ENCODE results near the gene ATP8A2. TPM values are rescaled to one million over a fixed set of nuclear protein-coding genes. Genes with fewer than 3 reads are reported as not detected.

The ATP8A2 gene
- polyA plus RNA-seq, 1 donor from 2014 or later = 11.9 TPM

GRCh38 chr13:25683056-25683455 lies 311.3 kb downstream of the ATP8A2 start:
- no peak overlapping the region for H3K4me2 ChIP-seq (ENCODE audit: low read length)
- no peaks in the 10 kb centered on the region for H3K27me3 ChIP-seq (ENCODE audit: insufficient read depth, low read depth, low read length)
- no peaks in the 10 kb centered on the region for H3F3A ChIP-seq (ENCODE audit: insufficient read depth, low read length, poor library complexity, severe bottlenecking)
- no peak overlapping the region for H3K27ac ChIP-seq (ENCODE audit: low read length)
- H2AFZ ChIP-seq (ENCODE audit: low read depth, low read length) = no peak overlapping the region
- no peaks in the 10 kb centered on the region for H3K79me2 ChIP-seq (replicated peaks; ENCODE audit: insufficient read depth, low read length)
- H3K36me3 ChIP-seq (ENCODE audit: insufficient read depth, low read length) = no peaks in the 10 kb centered on the region
- H3K9ac ChIP-seq (ENCODE audit: low read length) = no peak overlapping the region
- no peaks in the 10 kb centered on the region for H3K9me2 ChIP-seq (ENCODE audit: insufficient read depth, low read length)
- TF ChIP-seq EP300 (conservative IDR thresholded peaks at IDR 0.05; ENCODE audit: poor library complexity, severe bottlenecking) (no peak), EZH2 (IDR thresholded peaks at IDR 0.05; ENCODE audit: borderline replicate concordance, insufficient read depth, low read length, poor library complexity, severe bottlenecking) (no peak), CTCF (IDR thresholded peaks at IDR 0.05; ENCODE audit: poor library complexity, severe bottlenecking) (no peak)
- H3K9me3 ChIP-seq (ENCODE audit: low read length) = peaks cover 3% of the 10 kb centered on the region
- no peaks in the 10 kb centered on the region for H4K20me1 ChIP-seq (ENCODE audit: insufficient read depth)
- no peak overlapping the region for H3K4me3 ChIP-seq (ENCODE audit: low read length)

GRCh38 chr13:25683662-25684370 lies 312.0 kb downstream of the ATP8A2 start:
- no peak overlapping the region for H3K9ac ChIP-seq (ENCODE audit: low read length)
- peaks cover 3% of the 10 kb centered on the region for H3K9me3 ChIP-seq (ENCODE audit: low read length)
- no peaks in the 10 kb centered on the region for H4K20me1 ChIP-seq (ENCODE audit: insufficient read depth)
- H3K4me2 ChIP-seq (ENCODE audit: low read length) = no peak overlapping the region
- H3F3A ChIP-seq (ENCODE audit: insufficient read depth, low read length, poor library complexity, severe bottlenecking) = no peaks in the 10 kb centered on the region
- no peaks in the 10 kb centered on the region for H3K36me3 ChIP-seq (ENCODE audit: insufficient read depth, low read length)
- H3K27me3 ChIP-seq (ENCODE audit: insufficient read depth, low read depth, low read length) = no peaks in the 10 kb centered on the region
- H3K4me3 ChIP-seq (ENCODE audit: low read length) = no peak overlapping the region
- no peak overlapping the region for H2AFZ ChIP-seq (ENCODE audit: low read depth, low read length)
- H3K9me2 ChIP-seq (ENCODE audit: insufficient read depth, low read length) = no peaks in the 10 kb centered on the region
- no peaks in the 10 kb centered on the region for H3K79me2 ChIP-seq (replicated peaks; ENCODE audit: insufficient read depth, low read length)
- TF ChIP-seq MXI1 (conservative IDR thresholded peaks at IDR 0.05; ENCODE audit: poor library complexity, severe bottlenecking) (no peak), POLR2AphosphoS5 (IDR thresholded peaks at IDR 0.05) (no peak), RAD21 (conservative IDR thresholded peaks at IDR 0.05) (no peak), EZH2 (IDR thresholded peaks at IDR 0.05; ENCODE audit: borderline replicate concordance, insufficient read depth, low read length, poor library complexity, severe bottlenecking) (no peak), TAF1 (IDR thresholded peaks at IDR 0.05; ENCODE audit: low read depth) (no peak), SMC3 (conservative IDR thresholded peaks at IDR 0.05; ENCODE audit: poor library complexity) (no peak), CTCF (IDR thresholded peaks at IDR 0.05; ENCODE audit: poor library complexity, severe bottlenecking) (no peak), EP300 (conservative IDR thresholded peaks at IDR 0.05; ENCODE audit: poor library complexity, severe bottlenecking) (no peak), REST (IDR thresholded peaks at IDR 0.05; ENCODE audit: borderline replicate concordance) (no peak)
- no peak overlapping the region for H3K27ac ChIP-seq (ENCODE audit: low read length)
